Vagina (tissue), 2 donors: Measurements from ENCODE around the gene SH3RF1. TPM values are rescaled to one million over a fixed set of nuclear protein-coding genes. Genes with fewer than 3 reads are reported as not detected.

Experiments
- DNase-seq, 2 donors: peaks; one replicate each; pipeline ENCODE4 v3.0.0-alpha.2; 2017; ENCODE audit errors: extremely low spot score in 2 of 2
- H3K27ac ChIP-seq: fragments of 200-600 bp; sonication (generic); one replicate; pipeline ENCODE4 v1.5.1; 2019
- H3K27me3 ChIP-seq: fragments of 200-600 bp; sonication (generic); one replicate; pipeline ENCODE4 v1.5.1; 2019
- H3K36me3 ChIP-seq, 2 donors: fragments of 200-600 bp; sonication (generic); one replicate each; pipeline ENCODE4 v1.5.1; 2017 to 2019
- H3K4me1 ChIP-seq: fragments of 200-600 bp; sonication (generic); one replicate; pipeline ENCODE4 v1.5.1; 2019
- H3K4me3 ChIP-seq, 2 donors: fragments of 200-600 bp; sonication (generic); 1 replicate in 1 of 2; 2 replicates in 1 of 2; pipeline ENCODE4 v1.5.1; 2016 to 2019
- H3K9me3 ChIP-seq: fragments of 200-600 bp; sonication (generic); one replicate; pipeline ENCODE4 v1.5.1; 2019
- CTCF ChIP-seq, 3 experiments: fragments of 450-650 bp in 2 of 3; fragments of 200-600 bp in 1 of 3; sonication (generic) in 1 of 3; IDR thresholded peaks; one replicate each; pipeline ENCODE4 v1.5.1; 2017 to 2019; ENCODE audit warnings: antibody characterized with exemption in 3 of 3, mild to moderate bottlenecking in 2 of 3, moderate library complexity in 2 of 3
- POLR2A ChIP-seq, 2 donors: fragments of 450-650 bp; IDR thresholded peaks; one replicate each; pipeline ENCODE4 v1.6.1; 2017; ENCODE audit warnings: antibody characterized with exemption in 2 of 2, mild to moderate bottlenecking in 2 of 2, moderate library complexity in 2 of 2
- POLR2AphosphoS5 ChIP-seq, 2 donors: sonication (generic); formaldehyde crosslinking; IDR thresholded peaks; one replicate each; pipeline ENCODE4 v1.9.0; 2017; ENCODE audit warnings: antibody characterized with exemption in 2 of 2, mild to moderate bottlenecking in 2 of 2, low read depth in 1 of 2; ENCODE audit not compliant: insufficient read depth in 1 of 2
- intact Hi-C: fragments of 100-400 bp; cut with DNase I; formaldehyde crosslinking; loops from one replicate; pipeline ENCODE4 v1.15.1; 2023
- total RNA-seq: library from RNA; depleted of rRNA; stranded (reverse); fragments of >200 nt; gene quantifications from one replicate; pipeline ENCODE4 v1.2.3, GENCODE V29; 2016

SH3RF1 gene
- total RNA-seq, 1 donor from 2014 or later: 16.0 TPM

GRCh38 chr4:169275180-169275579, 4.4 kb upstream of the SH3RF1 start:
- H3K27ac ChIP-seq: no peak overlapping the region
- peaks cover 15% of the 10 kb centered on the region for H3K4me1 ChIP-seq
- H3K4me3 ChIP-seq: no peak overlapping the region
- H3K9me3 ChIP-seq: no peaks in the 10 kb centered on the region
- no peaks in the 10 kb centered on the region for H3K27me3 ChIP-seq
- no peaks in the 10 kb centered on the region for H3K36me3 ChIP-seq
- TF ChIP-seq POLR2AphosphoS5 (IDR thresholded peaks at IDR 0.05; ENCODE audit: insufficient read depth in 1 of 2, low read depth in 1 of 2) (no peak), POLR2A (IDR thresholded peaks at IDR 0.05) (no peak), CTCF (IDR thresholded peaks at IDR 0.05) (no peak)
- intact Hi-C loops: loop anchor here (10.0 kb wide), 1 partner anchor 260 kb away; the partner anchor contains the start of gene CBR4
- no peak for DNase-seq

- no peak overlapping the region for H3K27ac ChIP-seq
- H3K9me3 ChIP-seq: no peaks in the 10 kb centered on the region
- DNase-seq: no peak
- H3K36me3 ChIP-seq: no peaks in the 10 kb centered on the region
- H3K27me3 ChIP-seq: no peaks in the 10 kb centered on the region
- TF ChIP-seq POLR2A (IDR thresholded peaks at IDR 0.05) (no peak), CTCF (IDR thresholded peaks at IDR 0.05) (no peak), POLR2AphosphoS5 (IDR thresholded peaks at IDR 0.05; ENCODE audit: insufficient read depth in 1 of 2, low read depth in 1 of 2) (no peak)
- H3K4me3 ChIP-seq: no peak overlapping the region
- H3K4me1 ChIP-seq: peaks cover 24% of the 10 kb centered on the region
- intact Hi-C loops: loop anchor here (10.0 kb wide), 1 partner anchor 259 kb away; the partner anchor contains the start of gene CBR4
These were observed 3.3 kb upstream of the SH3RF1 start for GRCh38 chr4:169274033-169274432.

GRCh38 chr4:169272265-169272886, 1.6 kb upstream of the SH3RF1 start:
- intact Hi-C loops: loop anchor here (10.0 kb wide), 1 partner anchor 258 kb away; the partner anchor contains the start of gene CBR4
- H3K36me3 ChIP-seq: no peaks in the 10 kb centered on the region
- no peaks in the 10 kb centered on the region for H3K27me3 ChIP-seq
- DNase-seq: no peak
- H3K27ac ChIP-seq: peak overlapping the region; percentile 87
- H3K4me1 ChIP-seq: peaks cover 41% of the 10 kb centered on the region
- no peaks in the 10 kb centered on the region for H3K9me3 ChIP-seq
- no peak for TF ChIP-seq POLR2A (IDR thresholded peaks at IDR 0.05)
- no peak for TF ChIP-seq CTCF (IDR thresholded peaks at IDR 0.05)
- no peak for TF ChIP-seq POLR2AphosphoS5 (IDR thresholded peaks at IDR 0.05; ENCODE audit: insufficient read depth in 1 of 2, low read depth in 1 of 2)
- no peak overlapping the region for H3K4me3 ChIP-seq

- H3K9me3 ChIP-seq: no peaks in the 10 kb centered on the region
- peak overlapping the region; percentile 71 to 76 for H3K4me3 ChIP-seq
- intact Hi-C loops: loop anchor here (10.0 kb wide), 1 partner anchor 257 kb away; the partner anchor contains the start of gene CBR4
- TF ChIP-seq POLR2AphosphoS5 (IDR thresholded peaks at IDR 0.05; ENCODE audit: insufficient read depth in 1 of 2, low read depth in 1 of 2) (no peak), CTCF (IDR thresholded peaks at IDR 0.05) (no peak), POLR2A (IDR thresholded peaks at IDR 0.05) (no peak)
- H3K27ac ChIP-seq: peak overlapping the region; percentile 87
- H3K27me3 ChIP-seq: no peaks in the 10 kb centered on the region
- peaks cover 45% of the 10 kb centered on the region for H3K4me1 ChIP-seq
- H3K36me3 ChIP-seq: no peaks in the 10 kb centered on the region
- no peak for DNase-seq
These were observed 894 bp upstream of the SH3RF1 start for GRCh38 chr4:169271692-169272007.
